Hepatocyte (in vitro differentiated cells): ENCODE results near the gene DNAH9.

ENCODE experiments used
- EZH2 ChIP-seq: fragments of 200-600 bp; sonication (generic); IDR thresholded peaks from 2 replicates; pipeline ENCODE4 v1.6.1; 2016; ENCODE audit warnings: antibody characterized with exemption, mild to moderate bottlenecking, borderline replicate concordance
- TF ChIP-seq, protein P1 (sequence below): fragments of 200-600 bp; sonication (generic); IDR thresholded peaks from 2 replicates; pipeline ENCODE4 v1.5.1; 2016; ENCODE audit warnings: antibody characterized with exemption, mild to moderate bottlenecking; ENCODE audit not compliant: poor library complexity

DNA sequence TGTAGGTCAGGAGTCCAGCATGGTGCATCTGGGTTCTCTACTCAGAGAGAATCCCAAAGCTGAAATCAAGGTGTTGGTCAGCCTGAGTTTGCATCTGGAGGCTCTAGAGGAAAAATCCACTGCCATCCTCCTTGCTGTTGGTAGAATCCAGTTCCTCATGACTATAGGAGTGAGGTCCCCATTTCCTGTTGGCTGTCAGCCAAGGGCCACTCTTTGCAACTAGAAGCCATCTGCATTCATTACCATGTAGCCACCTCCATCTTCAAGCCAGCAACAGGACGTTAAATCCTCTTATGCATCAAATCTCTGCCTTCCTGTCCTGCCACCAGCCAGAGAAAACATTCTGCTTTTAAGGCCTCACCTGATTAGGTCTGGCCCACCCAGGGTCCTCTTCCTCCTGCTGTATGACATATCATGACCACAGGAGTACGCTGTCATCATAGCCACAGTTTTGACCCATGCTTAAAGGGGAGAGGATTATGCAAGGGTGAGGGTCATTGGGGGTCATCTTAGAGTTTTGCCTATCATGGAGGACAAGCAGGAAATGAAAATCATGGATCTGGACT is 40.5 kb downstream of the DNAH9 start:
- TF ChIP-seq, protein P1, sequence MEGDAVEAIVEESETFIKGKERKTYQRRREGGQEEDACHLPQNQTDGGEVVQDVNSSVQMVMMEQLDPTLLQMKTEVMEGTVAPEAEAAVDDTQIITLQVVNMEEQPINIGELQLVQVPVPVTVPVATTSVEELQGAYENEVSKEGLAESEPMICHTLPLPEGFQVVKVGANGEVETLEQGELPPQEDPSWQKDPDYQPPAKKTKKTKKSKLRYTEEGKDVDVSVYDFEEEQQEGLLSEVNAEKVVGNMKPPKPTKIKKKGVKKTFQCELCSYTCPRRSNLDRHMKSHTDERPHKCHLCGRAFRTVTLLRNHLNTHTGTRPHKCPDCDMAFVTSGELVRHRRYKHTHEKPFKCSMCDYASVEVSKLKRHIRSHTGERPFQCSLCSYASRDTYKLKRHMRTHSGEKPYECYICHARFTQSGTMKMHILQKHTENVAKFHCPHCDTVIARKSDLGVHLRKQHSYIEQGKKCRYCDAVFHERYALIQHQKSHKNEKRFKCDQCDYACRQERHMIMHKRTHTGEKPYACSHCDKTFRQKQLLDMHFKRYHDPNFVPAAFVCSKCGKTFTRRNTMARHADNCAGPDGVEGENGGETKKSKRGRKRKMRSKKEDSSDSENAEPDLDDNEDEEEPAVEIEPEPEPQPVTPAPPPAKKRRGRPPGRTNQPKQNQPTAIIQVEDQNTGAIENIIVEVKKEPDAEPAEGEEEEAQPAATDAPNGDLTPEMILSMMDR, result no peak
- TF ChIP-seq EZH2, result no peak
